ENCODE data around the gene WDR89. TPM values are rescaled to one million over a fixed set of nuclear protein-coding genes. Genes with fewer than 3 reads are reported as not detected.

WDR89 gene
- polyA plus RNA-seq, 1 experiment: 2.0 TPM

DNA sequence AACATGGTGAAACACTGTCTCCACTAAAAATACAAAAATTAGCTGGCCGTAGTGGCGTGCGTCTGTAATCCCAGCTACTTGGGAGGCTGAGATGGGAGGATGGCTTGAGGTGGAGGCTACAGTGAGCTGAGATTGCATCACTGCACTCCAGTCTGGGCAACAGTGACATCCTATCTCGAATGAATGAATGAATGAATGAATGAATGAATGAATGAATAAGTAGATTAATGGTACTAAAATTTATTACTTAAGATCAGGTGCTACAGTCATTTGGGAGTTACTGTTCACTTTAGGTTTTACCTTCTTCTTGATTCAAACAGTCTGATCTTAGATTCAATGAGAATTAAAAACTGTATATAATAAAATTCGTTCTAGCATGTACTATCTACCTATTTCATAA, 31.6 kb upstream of the WDR89 start:
- DNase-seq (ENCODE audit: low read depth): no peak
- ChIA-PET POLR2A (no interaction called here), CTCF (interaction anchor here (1.1 kb wide), 1 partner anchor 14 kb away, joined by 3 read pairs; no protein-coding TSS in a partner anchor)
- TF ChIP-seq, protein P1, sequence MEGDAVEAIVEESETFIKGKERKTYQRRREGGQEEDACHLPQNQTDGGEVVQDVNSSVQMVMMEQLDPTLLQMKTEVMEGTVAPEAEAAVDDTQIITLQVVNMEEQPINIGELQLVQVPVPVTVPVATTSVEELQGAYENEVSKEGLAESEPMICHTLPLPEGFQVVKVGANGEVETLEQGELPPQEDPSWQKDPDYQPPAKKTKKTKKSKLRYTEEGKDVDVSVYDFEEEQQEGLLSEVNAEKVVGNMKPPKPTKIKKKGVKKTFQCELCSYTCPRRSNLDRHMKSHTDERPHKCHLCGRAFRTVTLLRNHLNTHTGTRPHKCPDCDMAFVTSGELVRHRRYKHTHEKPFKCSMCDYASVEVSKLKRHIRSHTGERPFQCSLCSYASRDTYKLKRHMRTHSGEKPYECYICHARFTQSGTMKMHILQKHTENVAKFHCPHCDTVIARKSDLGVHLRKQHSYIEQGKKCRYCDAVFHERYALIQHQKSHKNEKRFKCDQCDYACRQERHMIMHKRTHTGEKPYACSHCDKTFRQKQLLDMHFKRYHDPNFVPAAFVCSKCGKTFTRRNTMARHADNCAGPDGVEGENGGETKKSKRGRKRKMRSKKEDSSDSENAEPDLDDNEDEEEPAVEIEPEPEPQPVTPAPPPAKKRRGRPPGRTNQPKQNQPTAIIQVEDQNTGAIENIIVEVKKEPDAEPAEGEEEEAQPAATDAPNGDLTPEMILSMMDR (IDR thresholded peaks at IDR 0.05; ENCODE audit: insufficient read depth, low read depth, low read length): no peak
- Histone ChIP-seq H3K36me3 (ENCODE audit: control insufficient read depth, insufficient read depth, low read length) (no peaks in the 10 kb centered on the region), H3K4me3 (ENCODE audit: low read depth, low read length) (no peak overlapping the region), H3K27me3 (ENCODE audit: control insufficient read depth, insufficient read depth, low read length) (no peaks in the 10 kb centered on the region)

GRCh38 chr14:63672417-63673180, 30.9 kb upstream of the WDR89 start:
- TF ChIP-seq, protein P1 (IDR thresholded peaks at IDR 0.05; ENCODE audit: insufficient read depth, low read depth, low read length): no peak
- Histone ChIP-seq H3K36me3 (ENCODE audit: control insufficient read depth, insufficient read depth, low read length) (no peaks in the 10 kb centered on the region), H3K27me3 (ENCODE audit: control insufficient read depth, insufficient read depth, low read length) (no peaks in the 10 kb centered on the region), H3K4me3 (ENCODE audit: low read depth, low read length) (no peak overlapping the region)
- peak; percentile 31 for DNase-seq (ENCODE audit: low read depth)
- POLR2A ChIA-PET: no interaction called here
- CTCF ChIA-PET: interaction anchor here (1.1 kb wide), 1 partner anchor 14 kb away, joined by 3 read pairs; no protein-coding TSS in a partner anchor

- no peak for DNase-seq (ENCODE audit: low read depth)
- TF ChIP-seq, protein P1 (IDR thresholded peaks at IDR 0.05; ENCODE audit: insufficient read depth, low read depth, low read length): no peak
- H3K4me3 ChIP-seq (ENCODE audit: low read depth, low read length): no peak overlapping the region
- POLR2A ChIA-PET: no interaction called here
- CTCF ChIA-PET: no interaction called here
- no peaks in the 10 kb centered on the region for H3K36me3 ChIP-seq (ENCODE audit: control insufficient read depth, insufficient read depth, low read length)
- H3K27me3 ChIP-seq (ENCODE audit: control insufficient read depth, insufficient read depth, low read length): no peaks in the 10 kb centered on the region
Observed at GRCh38 chr14:63671987-63672386, 30.3 kb upstream of the WDR89 start.

GRCh38 chr14:63670692-63671091, 29.0 kb upstream of the WDR89 start:
- POLR2A ChIA-PET: no interaction called here
- no peaks in the 10 kb centered on the region for H3K27me3 ChIP-seq (ENCODE audit: control insufficient read depth, insufficient read depth, low read length)
- no peak overlapping the region for H3K4me3 ChIP-seq (ENCODE audit: low read depth, low read length)
- TF ChIP-seq, protein P1 (IDR thresholded peaks at IDR 0.05; ENCODE audit: insufficient read depth, low read depth, low read length): no peak
- DNase-seq (ENCODE audit: low read depth): no peak
- CTCF ChIA-PET: interaction anchor here (0.9 kb wide), 1 partner anchor 14 kb away, joined by 3 read pairs; no protein-coding TSS in a partner anchor
- H3K36me3 ChIP-seq (ENCODE audit: control insufficient read depth, insufficient read depth, low read length): no peaks in the 10 kb centered on the region

GRCh38 chr14:63666335-63666734, 24.7 kb upstream of the WDR89 start:
- TF ChIP-seq, protein P1 (IDR thresholded peaks at IDR 0.05; ENCODE audit: insufficient read depth, low read depth, low read length): no peak
- CTCF ChIA-PET: interaction anchor here (1.1 kb wide), 1 partner anchor 27 kb away, joined by 3 read pairs; no protein-coding TSS in a partner anchor

More at GRCh38 chr14:63666335-63666734, 24.7 kb upstream of the WDR89 start:
- no peak overlapping the region for H3K4me3 ChIP-seq (ENCODE audit: low read depth, low read length)
- POLR2A ChIA-PET: no interaction called here
- H3K36me3 ChIP-seq (ENCODE audit: control insufficient read depth, insufficient read depth, low read length): no peaks in the 10 kb centered on the region; the same call in 1 of the 2 replicates
- H3K27me3 ChIP-seq (ENCODE audit: control insufficient read depth, insufficient read depth, low read length): no peaks in the 10 kb centered on the region
- no peak for DNase-seq (ENCODE audit: low read depth)

Measured in BJ (cell line).